Esophagus squamous epithelium (tissue), 5 donors: ENCODE data around the gene TIMM17A. TPM values are rescaled to one million over a fixed set of nuclear protein-coding genes. Genes with fewer than 3 reads are reported as not detected.
"Not testable (repeated sequence)": the region's sequence is repeated elsewhere in the genome, so short reads cannot be mapped to it uniquely, and the experiment has no call there.

Experiments
- DNase-seq: peaks from one replicate; lab custom pipeline; 2025; lab: John Stamatoyannopoulos, UW
- H3K27ac ChIP-seq, 4 donors: fragments of 200-600 bp; sonication (generic); one replicate each; pipeline ENCODE4 v1.5.1; 2016 to 2019; ENCODE audit warnings: mild to moderate bottlenecking in 1 of 4
- H3K27me3 ChIP-seq, 4 donors: fragments of 200-600 bp; sonication (generic); 1 replicate in 3 of 4; 2 replicates in 1 of 4; pipeline versions ENCODE4 v1.5.1 to v1.6.0; 2017 to 2021; ENCODE audit warnings: antibody characterized with exemption in 1 of 4
- H3K36me3 ChIP-seq, 3 donors: fragments of 200-600 bp; sonication (generic); one replicate each; pipeline ENCODE4 v1.5.1; 2016 to 2019
- H3K4me1 ChIP-seq, 3 donors: fragments of 200-600 bp; sonication (generic); one replicate each; pipeline ENCODE4 v1.5.1; 2017 to 2019
- H3K4me3 ChIP-seq, 4 donors: fragments of 200-600 bp; sonication (generic); 1 replicate in 3 of 4; 2 replicates in 1 of 4; pipeline ENCODE4 v1.5.1; 2016 to 2019; ENCODE audit warnings: mild to moderate bottlenecking in 2 of 4, moderate library complexity in 1 of 4
- H3K9me3 ChIP-seq, 3 donors: fragments of 200-600 bp; sonication (generic); one replicate each; pipeline ENCODE4 v1.5.1; 2016 to 2019
- CTCF ChIP-seq, 6 experiments: fragments of 450-650 bp in 4 of 6; fragments of 200-600 bp in 2 of 6; sonication (generic) in 2 of 6; IDR thresholded peaks; one replicate each; pipeline ENCODE4 v1.5.1; 2016 to 2019; ENCODE audit warnings: antibody characterized with exemption in 6 of 6, mild to moderate bottlenecking in 4 of 6, moderate library complexity in 4 of 6
- POLR2A ChIP-seq, 4 donors: fragments of 450-650 bp; IDR thresholded peaks; one replicate each; pipeline ENCODE4 v1.6.1; 2017; ENCODE audit warnings: antibody characterized with exemption in 4 of 4, mild to moderate bottlenecking in 4 of 4, moderate library complexity in 3 of 4
- WGBS, 2 donors: methylation state at CpG; one replicate each; pipeline ENCODE4 v1.1.5; 2018; 5-methylcytosine and 5-hydroxymethylcytosine counted together
- intact Hi-C: fragments of 100-400 bp; cut with DNase I; formaldehyde crosslinking; loops from one replicate; pipeline ENCODE4 v1.15.0; 2022
- total RNA-seq, 4 donors: library from RNA; depleted of rRNA; stranded (reverse); fragments of >200 nt; gene quantifications; one replicate each; pipeline ENCODE4 v1.1.0, GENCODE V29; 2016
- donor health status: DM: yes; HTN: yes; CAD: no.

Gene TIMM17A
- total RNA-seq, 4 donors from 2014 or later: 18.7 to 44.6 (median 34.6) TPM

GRCh38 chr1:201939574-201939973, 15.7 kb upstream of the TIMM17A start:
- Histone ChIP-seq H3K4me3 (peak overlapping the region in 3 of 4 donors; percentile 12 to 55 (median 24)), H3K27ac (peak overlapping the region; percentile 9 to 92 (median 78)), H3K36me3 (no peaks in the 10 kb centered on the region), H3K4me1 (peaks cover 0 to 54% (median 0%) of the 10 kb centered on the region in 3 donors), H3K9me3 (no peaks in the 10 kb centered on the region), H3K27me3 (peaks cover 0 to 14% (median 0%) of the 10 kb centered on the region in 4 donors)
- DNase-seq: no peak
- TF ChIP-seq CTCF (IDR thresholded peaks at IDR 0.05): no peak
- no peak for TF ChIP-seq POLR2A (IDR thresholded peaks at IDR 0.05)
- intact Hi-C loops: no loop called here
- WGBS, 2 donors: 58 to 73% methylated on average over 2 to 5 of the region's 5 CpGs

- WGBS, 2 donors: 84 to 90% methylated on average over 4 to 10 of the region's 10 CpGs
- H3K27ac ChIP-seq: peak overlapping the region in 3 of 4 donors; percentile 42 to 92 (median 83)
- DNase-seq, H3K36me3 ChIP-seq, intact Hi-C loops, H3K9me3 ChIP-seq: not testable (repeated sequence)
- peaks cover 0 to 46% (median 0%) of the 10 kb centered on the region in 3 donors for H3K4me1 ChIP-seq
- peaks cover 0 to 21% (median 0%) of the 10 kb centered on the region in 4 donors for H3K27me3 ChIP-seq
- peak overlapping the region in 3 of 4 donors; percentile 24 to 55 (median 49) for H3K4me3 ChIP-seq
Observed at GRCh38 chr1:201940316-201940715, 15.0 kb upstream of the TIMM17A start.

GRCh38 chr1:201941420-201942128, 13.7 kb upstream of the TIMM17A start:
- intact Hi-C loops: no loop called here
- H3K36me3 ChIP-seq: no peaks in the 10 kb centered on the region
- peaks cover 0 to 34% (median 0%) of the 10 kb centered on the region in 4 donors for H3K27me3 ChIP-seq
- no peak for TF ChIP-seq CTCF (IDR thresholded peaks at IDR 0.05)
- no peak for TF ChIP-seq POLR2A (IDR thresholded peaks at IDR 0.05)
- H3K4me3 ChIP-seq: peak overlapping the region in 3 of 4 donors; percentile 49 to 73 (median 55)
- H3K9me3 ChIP-seq: no peaks in the 10 kb centered on the region
- peaks cover 0 to 49% (median 5%) of the 10 kb centered on the region in 3 donors for H3K4me1 ChIP-seq
- H3K27ac ChIP-seq: peak overlapping the region; percentile 19 to 92 (median 78)
- WGBS, 2 donors: 59% methylated on average over 5 to 8 of the region's 18 CpGs
- no peak for DNase-seq

GRCh38 chr1:201942129-201942495, 13.2 kb upstream of the TIMM17A start:
- Histone ChIP-seq H3K27me3 (peaks cover 0 to 39% (median 0%) of the 10 kb centered on the region in 4 donors), H3K27ac (peak overlapping the region; percentile 19 to 92 (median 78)), H3K36me3 (no peaks in the 10 kb centered on the region), H3K4me3 (peak overlapping the region in 3 of 4 donors; percentile 49 to 73 (median 55)), H3K9me3 (no peaks in the 10 kb centered on the region), H3K4me1 (peaks cover 0 to 49% (median 6%) of the 10 kb centered on the region in 3 donors)
- no peak for DNase-seq
- TF ChIP-seq CTCF (IDR thresholded peaks at IDR 0.05): no peak
- no peak for TF ChIP-seq POLR2A (IDR thresholded peaks at IDR 0.05)
- 50 to 100% methylated on average over 1 of the region's 1 CpG for WGBS, 2 donors
- intact Hi-C loops: no loop called here

- H3K27ac ChIP-seq: peak overlapping the region; percentile 58 to 95 (median 88)
- 64% methylated on average over 6 of the region's 6 CpGs for WGBS, 2 donors
- DNase-seq: no peak
- peak overlapping the region; percentile 18 to 73 (median 52) for H3K4me3 ChIP-seq
- peaks cover 0 to 45% (median 6%) of the 10 kb centered on the region in 3 donors for H3K4me1 ChIP-seq
- no peaks in the 10 kb centered on the region for H3K36me3 ChIP-seq
- no peak for TF ChIP-seq POLR2A (IDR thresholded peaks at IDR 0.05)
- TF ChIP-seq CTCF (IDR thresholded peaks at IDR 0.05): no peak
- H3K9me3 ChIP-seq: no peaks in the 10 kb centered on the region
- H3K27me3 ChIP-seq: peaks cover 0 to 52% (median 0%) of the 10 kb centered on the region in 4 donors
- intact Hi-C loops: no loop called here
Observed at GRCh38 chr1:201944002-201944401, 11.3 kb upstream of the TIMM17A start.
